Endodermal cell (in vitro differentiated cells): ENCODE data around the gene LRBA. TPM values are rescaled to one million over a fixed set of nuclear protein-coding genes. Genes with fewer than 3 reads are reported as not detected.

Experiments used
- DNase-seq: peaks from one replicate; pipeline ENCODE4 v3.0.0-alpha.2; 2017
- H3K27ac ChIP-seq: 2 replicates; pipeline ENCODE4 v1.5.1; 2013; ENCODE audit warnings: mild to moderate bottlenecking, low read depth, low read length, moderate library complexity
- H3K27me3 ChIP-seq: 2 replicates; pipeline ENCODE4 v1.6.1; 2013; ENCODE audit warnings: mild to moderate bottlenecking, low read length, moderate library complexity; ENCODE audit not compliant: insufficient read depth, control insufficient read depth, poor library complexity, severe bottlenecking
- H3K36me3 ChIP-seq: 2 replicates; pipeline ENCODE4 v1.7.0; 2013; ENCODE audit warnings: mild to moderate bottlenecking, low read length, moderate library complexity; ENCODE audit not compliant: control insufficient read depth, insufficient read depth
- H3K4me1 ChIP-seq: one replicate; pipeline ENCODE4 v1.7.0; 2013; ENCODE audit warnings: low read length; ENCODE audit not compliant: control insufficient read depth, insufficient read depth
- H3K4me3 ChIP-seq: 2 replicates; pipeline ENCODE4 v1.5.1; 2013; ENCODE audit warnings: mild to moderate bottlenecking, low read length, moderate library complexity
- H3K9ac ChIP-seq: 2 replicates; pipeline ENCODE4 v1.6.1; 2013; ENCODE audit warnings: mild to moderate bottlenecking, low read length, moderate library complexity; ENCODE audit not compliant: poor library complexity, severe bottlenecking; ENCODE audit errors: extremely low read depth
- H3K9me3 ChIP-seq: 2 replicates; pipeline ENCODE4 v1.6.1; 2013; ENCODE audit warnings: mild to moderate bottlenecking, low read length, moderate library complexity; ENCODE audit not compliant: control insufficient read depth
- H3K27ac Mint-ChIP-seq: 2 replicates; pipeline ENCODE4 v1.8.0; 2020; ENCODE audit warnings: mixed read lengths
- H3K27me3 Mint-ChIP-seq: 2 replicates; pipeline ENCODE4 v1.8.0; 2021; ENCODE audit warnings: mild to moderate bottlenecking, mixed read lengths; ENCODE audit not compliant: insufficient read depth
- H3K36me3 Mint-ChIP-seq: 2 replicates; pipeline ENCODE4 v1.8.0; 2020; ENCODE audit warnings: low read depth, mixed read lengths
- H3K4me1 Mint-ChIP-seq: 2 replicates; pipeline ENCODE4 v1.8.0; 2020; ENCODE audit warnings: mixed read lengths
- H3K4me3 Mint-ChIP-seq: 2 replicates; pipeline ENCODE4 v1.8.0; 2020; ENCODE audit warnings: mild to moderate bottlenecking, moderate library complexity, mixed read lengths
- H3K9me3 Mint-ChIP-seq: 2 replicates; pipeline ENCODE4 v1.8.0; 2020; ENCODE audit warnings: mild to moderate bottlenecking, mixed read lengths
- CTCF ChIP-seq: fragments of 200-600 bp; sonication (generic); conservative IDR thresholded peaks from 2 replicates; pipeline ENCODE4 v1.5.0; 2021; ENCODE audit warnings: antibody characterized with exemption, mild to moderate bottlenecking
- WGBS, 2 experiments: methylation state at CpG; one replicate each; pipeline versions ENCODE4 v1.1.5 to v1.1.7; 2013; ENCODE audit warnings: missing lambda C conversion rate in 2 of 2, mixed read lengths in 1 of 2; ENCODE audit not compliant: insufficient coverage in 1 of 2, insufficient read length in 1 of 2; 5-methylcytosine and 5-hydroxymethylcytosine counted together
- total RNA-seq, 2 donors: library from RNA; stranded (reverse); fragmentation: NEBNext Ultra II Directional in 1 of 2; extraction: Animal tissue kit (Norgen Biotek cat#: 25700) in 1 of 2; gene quantifications; 2 replicates in 1 of 2; 3 replicates in 1 of 2; pipeline ENCODE4 v1.2.1, GENCODE V29; 2021

The LRBA gene
- total RNA-seq, 2 donors from 2014 or later, result 77.3 to 95.9 TPM

GRCh38 chr4:150345207-150345744 lies 669.8 kb downstream of the LRBA start:
- H3K27me3 Mint-ChIP-seq, result no peaks in the 10 kb centered on the region
- no peak overlapping the region for H3K27ac Mint-ChIP-seq
- no peak overlapping the region for H3K27ac ChIP-seq
- TF ChIP-seq CTCF, result no peak
- DNase-seq, result no peak
- peaks cover 6% of the 10 kb centered on the region for H3K36me3 Mint-ChIP-seq
- no peaks in the 10 kb centered on the region for H3K9me3 ChIP-seq
- WGBS, 2 experiments, result 98 to 100% methylated on average over 2 to 3 of the region's 3 CpGs
- H3K4me1 Mint-ChIP-seq, result peaks cover 8% of the 10 kb centered on the region
- H3K4me3 ChIP-seq, result no peak overlapping the region
- no peak overlapping the region for H3K9ac ChIP-seq
- H3K4me3 Mint-ChIP-seq, result no peak overlapping the region
- no peaks in the 10 kb centered on the region for H3K27me3 ChIP-seq
- H3K9me3 Mint-ChIP-seq, result no peaks in the 10 kb centered on the region
- H3K4me1 ChIP-seq, result no peaks in the 10 kb centered on the region
- peaks cover 17% of the 10 kb centered on the region for H3K36me3 ChIP-seq

- TF ChIP-seq CTCF, result no peak
- Histone ChIP-seq H3K9me3 (no peaks in the 10 kb centered on the region), H3K27me3 (no peaks in the 10 kb centered on the region), H3K4me1 (no peaks in the 10 kb centered on the region), H3K36me3 (peaks cover 11% of the 10 kb centered on the region), H3K4me3 (no peak overlapping the region), H3K9ac (no peak overlapping the region), H3K27ac (no peak overlapping the region)
- Mint-ChIP-seq H3K27ac (no peak overlapping the region), H3K36me3 (peaks cover 7% of the 10 kb centered on the region), H3K4me1 (peaks cover 8% of the 10 kb centered on the region), H3K4me3 (no peak overlapping the region), H3K9me3 (no peaks in the 10 kb centered on the region), H3K27me3 (no peaks in the 10 kb centered on the region)
- no peak for DNase-seq
- 78 to 80% methylated on average over 1 of the region's 2 CpGs for WGBS, 2 experiments
Observed at GRCh38 chr4:150343796-150344195, 671.3 kb downstream of the LRBA start.

GRCh38 chr4:150342945-150343344 lies 672.1 kb downstream of the LRBA start:
- H3K27ac Mint-ChIP-seq, result no peak overlapping the region
- Histone ChIP-seq H3K9ac (no peak overlapping the region), H3K9me3 (no peaks in the 10 kb centered on the region), H3K4me3 (no peak overlapping the region), H3K27me3 (no peaks in the 10 kb centered on the region), H3K4me1 (no peaks in the 10 kb centered on the region), H3K27ac (no peak overlapping the region), H3K36me3 (peaks cover 3% of the 10 kb centered on the region)
- peaks cover 8% of the 10 kb centered on the region for H3K4me1 Mint-ChIP-seq
- no peak for DNase-seq
- no peak for TF ChIP-seq CTCF
- H3K4me3 Mint-ChIP-seq, result no peak overlapping the region
- no peaks in the 10 kb centered on the region for H3K27me3 Mint-ChIP-seq
- WGBS, 2 experiments, result 93 to 100% methylated on average over 1 to 2 of the region's 2 CpGs
- H3K36me3 Mint-ChIP-seq, result peaks cover 7% of the 10 kb centered on the region
- no peaks in the 10 kb centered on the region for H3K9me3 Mint-ChIP-seq
